ENCODE results near the gene SCGB1D4. TPM values are rescaled to one million over a fixed set of nuclear protein-coding genes. Genes with fewer than 3 reads are reported as not detected.
"Not testable (repeated sequence)": the region's sequence is repeated elsewhere in the genome, so short reads cannot be mapped to it uniquely, and the experiment has no call there.

Gene SCGB1D4, protein sequence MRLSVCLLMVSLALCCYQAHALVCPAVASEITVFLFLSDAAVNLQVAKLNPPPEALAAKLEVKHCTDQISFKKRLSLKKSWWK
- total RNA-seq (not detected), polyA plus RNA-seq (not detected), total RNA-seq (0 reads per million in 6 experiments)

DNA sequence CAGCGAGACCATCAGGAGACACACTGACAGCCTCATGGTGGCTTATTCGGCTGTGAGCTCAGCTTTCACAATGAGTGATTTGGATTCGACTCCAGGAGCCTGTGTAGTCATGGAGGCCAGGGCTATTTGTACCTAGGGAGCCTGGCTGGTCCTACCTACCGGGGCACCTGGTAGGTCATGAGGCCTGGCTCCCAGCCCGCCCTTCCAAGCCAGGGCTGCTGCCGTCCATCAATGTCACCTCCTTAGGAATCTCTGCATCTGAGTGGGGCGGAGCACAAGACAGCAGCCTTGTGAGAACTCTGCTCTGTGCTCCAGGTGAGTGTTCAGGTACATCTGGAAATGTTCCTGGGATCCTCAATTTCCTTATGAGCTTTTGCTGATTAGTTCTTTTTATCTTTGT, at the start of gene SCGB1D4:
Gene SCGB1D4, minus strand, starts transcription at position 101 of the 400 bp plus-strand sequence. Its CDS starts 65 bp downstream, at position 36.
- Mint-ChIP-seq H3K4me3 (no peak within 1 kb of the TSS), H3K4me1 (no peaks in the 10 kb centered on the region), H3K36me3 (no peaks in the 10 kb centered on the region), H3K27me3 (peaks cover 18 to 35% (median 19%) of the 10 kb centered on the region in 5 donors), H3K27ac (no peak within 1 kb of the TSS), H3K9me3 (no peaks in the 10 kb centered on the region)
- DNase-seq (no peak), ATAC-seq (no peak)
- POLR2A ChIA-PET, result no interaction called here

DNA sequence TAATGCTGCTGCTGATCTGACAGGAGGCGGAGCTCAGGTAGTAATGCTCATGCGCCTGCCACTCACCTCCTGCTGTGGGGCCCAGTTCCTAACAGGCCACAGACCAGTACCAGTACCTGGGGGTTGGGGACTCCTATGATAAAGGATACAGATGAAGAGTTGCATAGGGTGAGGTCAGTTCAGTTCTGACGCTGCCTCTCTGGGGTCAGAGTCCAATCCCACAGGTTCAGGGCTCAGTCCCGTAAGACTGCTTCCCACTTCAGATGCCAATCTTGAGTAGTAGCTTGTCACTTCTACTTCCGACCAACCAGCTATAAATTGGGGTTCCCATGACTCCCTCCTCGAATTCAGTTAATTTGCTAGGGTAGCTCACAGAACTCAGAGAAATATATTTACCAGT, 47.0 kb upstream of the SCGB1D4 start:
- POLR2A ChIA-PET, result no interaction called here
- DNase-seq, result no peak
- Mint-ChIP-seq H3K27me3 (no peaks in the 10 kb centered on the region), H3K4me1 (peaks cover 0 to 4% (median 0%) of the 10 kb centered on the region in 4 donors), H3K4me3 (no peak overlapping the region), H3K9me3 (no peaks in the 10 kb centered on the region), H3K27ac (no peak overlapping the region), H3K36me3 (peaks cover 0 to 3% (median 0%) of the 10 kb centered on the region in 3 donors)
- no peak for ATAC-seq

DNA sequence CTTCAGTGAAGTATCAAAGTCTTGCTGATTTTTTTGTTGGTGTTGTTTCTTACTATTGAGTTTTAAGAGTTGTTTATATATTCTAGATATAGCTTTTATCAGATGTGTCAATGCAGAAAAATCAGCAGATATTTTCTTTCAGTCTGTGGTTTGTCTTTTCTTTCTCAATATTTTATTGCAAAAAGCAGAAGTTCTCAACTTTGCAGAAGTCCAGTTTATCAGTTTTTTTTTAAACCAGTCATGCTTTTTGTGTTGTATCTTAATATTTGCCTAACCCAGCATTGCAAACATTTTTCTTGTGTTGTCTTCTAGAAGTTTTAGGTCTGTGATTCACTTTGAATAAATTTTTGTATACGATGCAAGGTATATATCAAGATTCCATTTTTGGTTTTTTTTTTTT, 45.3 kb upstream of the SCGB1D4 start:
- POLR2A ChIA-PET, result interaction anchor here (0.7 kb wide), 1 partner anchor 58 kb away, joined by 6 read pairs; no protein-coding TSS in a partner anchor
- Mint-ChIP-seq H3K4me3 (no peak overlapping the region), H3K9me3 (no peaks in the 10 kb centered on the region), H3K27ac (no peak overlapping the region), H3K36me3 (peaks cover 0 to 3% (median 0%) of the 10 kb centered on the region in 3 donors), H3K4me1 (peaks cover 0 to 11% (median 3%) of the 10 kb centered on the region in 4 donors), H3K27me3 (no peaks in the 10 kb centered on the region)
- no peak for DNase-seq
- ATAC-seq, result no peak

DNA sequence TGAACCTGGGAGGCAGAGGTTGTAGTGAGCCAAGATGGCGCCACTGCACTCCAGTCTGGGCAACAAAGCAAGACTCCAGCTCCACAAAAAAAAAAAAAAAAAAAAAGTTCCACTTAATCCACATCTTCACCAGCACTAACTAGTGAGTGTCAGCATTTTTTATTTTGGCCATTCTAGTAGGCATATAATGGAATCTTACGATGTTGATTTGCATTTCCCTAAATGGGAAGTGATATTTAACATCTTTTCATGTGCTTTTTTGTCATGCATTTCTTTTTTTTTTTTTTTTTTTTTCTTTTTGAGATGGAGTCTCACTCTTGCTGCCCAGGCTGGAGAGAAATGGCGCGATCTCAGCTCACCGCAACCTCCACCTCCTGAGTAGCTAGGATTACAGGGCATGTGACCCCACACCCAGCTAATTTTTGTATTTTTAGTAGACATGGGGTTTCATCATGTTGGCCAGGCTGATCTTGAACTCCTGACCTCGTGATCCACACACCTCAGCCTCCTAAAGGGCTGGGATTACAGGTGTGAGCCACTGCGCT, 44.8 kb upstream of the SCGB1D4 start:
- not testable (repeated sequence) for ATAC-seq, H3K9me3 Mint-ChIP-seq, DNase-seq, H3K4me3 Mint-ChIP-seq, H3K27ac Mint-ChIP-seq, H3K27me3 Mint-ChIP-seq, H3K36me3 Mint-ChIP-seq
- POLR2A ChIA-PET, result interaction anchor here (0.7 kb wide), 1 partner anchor 58 kb away, joined by 6 read pairs; no protein-coding TSS in a partner anchor
- H3K4me1 Mint-ChIP-seq, result peaks cover 0 to 12% (median 3%) of the 10 kb centered on the region in 4 donors

DNA sequence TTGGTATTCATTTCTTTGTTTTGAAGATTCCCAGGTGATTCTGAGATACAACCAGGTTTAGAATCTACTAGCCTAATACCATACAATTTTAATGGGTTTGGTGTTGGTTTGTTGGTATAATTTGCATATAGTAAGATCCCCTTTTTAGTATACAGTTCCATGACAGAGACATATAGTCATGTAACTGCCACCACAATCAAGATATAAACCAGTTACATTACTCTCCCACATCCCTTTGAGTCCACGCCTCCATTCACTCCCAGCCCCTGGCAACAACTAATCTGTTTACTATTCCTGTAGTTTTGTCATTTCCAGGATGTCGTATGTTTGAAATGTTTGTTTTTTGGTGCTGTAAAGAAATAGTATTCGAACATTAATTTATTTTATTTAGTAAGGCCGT, 42.7 kb upstream of the SCGB1D4 start:
- Mint-ChIP-seq H3K9me3 (no peaks in the 10 kb centered on the region), H3K4me1 (peaks cover 5 to 24% (median 17%) of the 10 kb centered on the region in 4 donors), H3K27ac (no peak overlapping the region), H3K36me3 (peaks cover 0 to 3% (median 0%) of the 10 kb centered on the region in 3 donors), H3K4me3 (no peak overlapping the region), H3K27me3 (no peaks in the 10 kb centered on the region)
- ATAC-seq, result no peak
- POLR2A ChIA-PET, result no interaction called here
- no peak for DNase-seq

DNA sequence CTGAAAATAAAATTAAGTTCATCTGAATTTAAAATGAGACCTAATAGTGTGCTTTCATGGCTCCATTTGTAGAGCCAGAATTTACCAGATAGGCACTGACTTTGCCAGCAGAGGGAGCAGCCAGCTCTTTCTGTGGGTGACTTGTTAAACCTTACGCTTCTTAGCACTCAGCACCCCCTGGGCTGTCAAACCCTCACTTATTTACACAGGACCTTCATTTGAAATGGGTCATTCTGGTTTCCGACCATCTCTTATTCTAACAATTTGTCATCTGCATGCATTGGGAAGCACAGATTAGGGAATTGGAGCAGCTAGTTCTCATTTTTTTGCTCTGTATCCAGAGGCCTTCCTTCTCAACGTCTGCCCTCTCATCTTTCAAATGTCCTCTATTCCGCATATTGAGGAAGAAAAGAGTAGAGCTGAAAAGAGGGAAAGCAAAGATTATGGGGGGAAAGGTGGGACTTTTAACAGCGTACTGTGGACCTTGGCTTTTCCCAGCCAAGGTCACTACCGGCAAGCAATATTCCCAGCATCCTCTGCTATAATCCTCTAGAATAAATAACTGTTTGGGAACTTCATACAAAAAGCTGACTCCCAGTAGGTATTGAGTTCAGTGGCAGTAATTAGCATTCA, 41.5 kb upstream of the SCGB1D4 start:
- POLR2A ChIA-PET, result interaction anchor here (0.7 to 0.8 kb wide), 2 partner anchors 31 to 38 kb away, joined by 3 to 5 read pairs; no protein-coding TSS in a partner anchor
- ATAC-seq, result peak; percentile 56 to 62
- Mint-ChIP-seq H3K36me3 (peaks cover 0 to 3% (median 0%) of the 10 kb centered on the region in 3 donors), H3K4me3 (peak overlapping the region in 1 of 10 donors; percentile 53), H3K27ac (peak overlapping the region in 2 of 10 donors; percentile 21 to 57), H3K9me3 (no peaks in the 10 kb centered on the region), H3K27me3 (peaks cover 0 to 5% (median 0%) of the 10 kb centered on the region in 5 donors), H3K4me1 (peaks cover 11 to 24% (median 20%) of the 10 kb centered on the region in 4 donors)
- peak; percentile 9 to 80 (median 50) for DNase-seq

DNA sequence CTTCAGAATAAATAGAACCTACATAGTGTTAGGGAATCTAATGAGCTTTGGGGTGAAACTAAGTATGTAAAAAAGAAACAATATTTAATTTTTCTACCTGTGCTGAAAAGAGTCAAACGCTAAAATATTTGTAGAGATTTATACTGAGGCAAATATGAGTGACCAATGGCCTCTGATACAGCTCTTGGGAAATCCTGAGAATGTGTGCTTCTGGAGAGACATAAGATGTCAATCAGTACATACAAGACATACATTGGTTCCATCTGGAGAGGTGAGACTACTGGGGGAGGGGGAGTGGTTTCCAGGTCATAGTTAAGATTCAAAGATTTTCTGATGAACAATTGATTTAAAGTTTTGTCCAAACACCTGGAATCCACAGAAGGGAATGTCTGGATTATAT, 39.3 kb upstream of the SCGB1D4 start:
- ATAC-seq (no peak), DNase-seq (no peak)
- peaks cover 0 to 6% (median 2%) of the 10 kb centered on the region in 5 donors for H3K27me3 Mint-ChIP-seq
- H3K36me3 Mint-ChIP-seq, result no peaks in the 10 kb centered on the region
- POLR2A ChIA-PET, result interaction anchor here (0.6 to 1.8 kb wide), 4 partner anchors 15 to 543 kb away, joined by 3 to 10 read pairs (median 4); partner anchors contain the start of gene SLC3A2
- peak overlapping the region in 7 of 10 donors; percentile 0 to 80 (median 28) for H3K27ac Mint-ChIP-seq
- peaks cover 11 to 24% (median 19%) of the 10 kb centered on the region in 4 donors for H3K4me1 Mint-ChIP-seq
- H3K9me3 Mint-ChIP-seq, result no peaks in the 10 kb centered on the region
- peak overlapping the region; percentile 82 to 96 (median 90) for H3K4me3 Mint-ChIP-seq

DNA sequence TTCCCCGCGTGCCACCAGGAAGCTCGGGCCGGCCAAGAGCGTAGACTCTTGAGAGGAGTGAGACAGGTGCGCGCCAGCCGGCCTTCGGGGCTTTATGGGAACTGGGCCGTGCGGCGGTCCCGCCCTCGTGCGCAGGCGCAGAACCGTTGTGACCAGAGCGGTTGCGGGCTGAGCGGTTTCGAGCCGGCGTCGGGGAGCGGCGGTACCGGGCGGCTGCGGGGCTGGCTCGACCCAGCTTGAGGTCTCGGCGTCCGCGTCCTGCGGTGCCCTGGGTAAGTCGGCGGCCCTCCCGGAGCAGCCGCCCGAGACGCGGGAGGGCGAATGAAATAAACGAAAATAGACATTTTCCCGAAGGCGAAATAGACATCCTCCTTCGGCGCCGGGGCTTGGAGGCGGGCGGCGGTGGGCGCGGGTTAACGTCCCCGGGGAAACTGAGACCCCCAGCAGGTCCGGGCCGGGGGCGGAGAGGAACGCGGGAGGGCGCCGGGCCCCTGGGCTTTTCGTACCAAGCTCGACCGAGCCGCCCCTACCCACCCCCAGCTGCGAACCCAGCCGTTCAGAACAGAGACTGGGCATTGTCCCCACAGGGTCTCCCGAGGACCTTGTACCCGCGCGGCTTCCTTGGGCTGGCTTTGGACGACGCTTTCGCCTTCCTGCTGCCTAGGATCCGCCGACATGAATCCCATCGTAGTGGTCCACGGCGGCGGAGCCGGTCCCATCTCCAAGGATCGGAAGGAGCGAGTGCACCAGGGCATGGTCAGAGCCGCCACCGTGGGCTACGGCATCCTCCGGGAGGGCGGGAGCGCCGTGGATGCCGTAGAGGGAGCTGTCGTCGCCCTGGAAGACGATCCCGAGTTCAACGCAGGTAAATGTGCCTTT, 38.7 kb upstream of the SCGB1D4 start, which contains the start of gene ASRGL1:
Gene ASRGL1, plus strand, starts transcription at position 146 of the 879 bp plus-strand sequence. Its CDS starts 530 bp downstream, at position 676.
- peaks cover 11 to 24% (median 19%) of the 10 kb centered on the region in 4 donors for H3K4me1 Mint-ChIP-seq
- H3K4me3 Mint-ChIP-seq, result peak within 1 kb of the TSS; percentile 82 to 96 (median 90)
- POLR2A ChIA-PET, result interaction anchor here (0.6 to 1.8 kb wide), 5 partner anchors 15 to 543 kb away, joined by 3 to 10 read pairs (median 3); partner anchors contain the start of gene SLC3A2
- H3K36me3 Mint-ChIP-seq, result no peaks in the 10 kb centered on the region
- DNase-seq (peak; percentile 63 to 87 (median 72)), ATAC-seq (peak; percentile 85 to 94)
- H3K27ac Mint-ChIP-seq, result peak within 1 kb of the TSS in 9 of 10 donors; percentile 58 to 90 (median 78)
- H3K27me3 Mint-ChIP-seq, result peaks cover 0 to 11% (median 2%) of the 10 kb centered on the region in 5 donors
- H3K9me3 Mint-ChIP-seq, result no peaks in the 10 kb centered on the region

DNA sequence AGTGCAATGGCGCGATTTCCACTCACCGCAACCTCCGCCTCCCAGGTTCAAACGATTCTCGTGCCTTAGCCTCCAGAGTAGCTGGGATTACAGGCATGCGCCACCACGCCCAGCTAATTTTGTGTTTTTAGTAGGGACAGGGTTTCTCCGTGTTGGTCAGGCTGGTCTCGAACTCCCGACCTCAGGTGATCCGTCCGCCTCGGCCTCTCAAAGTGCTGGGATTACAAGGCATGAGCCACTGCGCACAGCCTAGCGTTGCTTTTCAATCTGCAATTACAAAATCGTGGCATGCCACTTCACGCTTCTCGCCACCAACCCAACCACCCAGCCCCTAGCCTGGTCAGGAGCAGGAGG, 38.1 kb upstream of the SCGB1D4 start:
- Mint-ChIP-seq H3K27me3 (peaks cover 0 to 11% (median 2%) of the 10 kb centered on the region in 5 donors), H3K27ac (peak overlapping the region in 9 of 10 donors; percentile 13 to 90 (median 78))
- POLR2A ChIA-PET, result interaction anchor here (0.6 to 1.8 kb wide), 4 partner anchors 35 to 544 kb away, joined by 3 to 10 read pairs (median 4); partner anchors contain the start of gene SLC3A2

DNA sequence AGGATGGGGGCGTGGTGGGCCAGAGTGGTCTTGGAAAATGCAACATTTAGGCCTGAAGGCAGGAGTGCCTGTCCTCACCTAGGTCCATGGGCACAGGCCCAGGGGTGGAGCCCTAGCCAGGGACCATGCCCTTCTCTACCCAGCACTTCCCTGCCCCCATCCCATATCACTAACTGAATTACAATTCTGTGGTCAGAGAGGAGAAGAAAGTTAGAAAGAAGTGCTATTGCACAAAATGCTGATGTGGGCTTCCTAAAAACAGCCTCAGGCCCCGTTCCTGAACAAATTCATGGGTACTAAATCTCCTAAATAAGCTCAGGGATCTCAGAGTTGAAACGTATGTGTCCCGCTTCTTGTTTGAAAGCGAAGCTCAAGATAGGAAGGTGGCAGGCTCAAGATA, 34.9 kb upstream of the SCGB1D4 start:
- peaks cover 9 to 19% (median 15%) of the 10 kb centered on the region in 4 donors for H3K4me1 Mint-ChIP-seq
- DNase-seq, result no peak
- H3K36me3 Mint-ChIP-seq, result no peaks in the 10 kb centered on the region
- peaks cover 0 to 19% (median 13%) of the 10 kb centered on the region in 5 donors for H3K27me3 Mint-ChIP-seq
- POLR2A ChIA-PET, result interaction anchor here (0.6 kb wide), 1 partner anchor 30 kb away, joined by 3 read pairs; no protein-coding TSS in a partner anchor
- H3K9me3 Mint-ChIP-seq, result no peaks in the 10 kb centered on the region
- H3K27ac Mint-ChIP-seq, result no peak overlapping the region
- no peak for ATAC-seq
- no peak overlapping the region for H3K4me3 Mint-ChIP-seq

More for the DNA sequence above, 38.1 kb upstream of the SCGB1D4 start:
- Mint-ChIP-seq H3K4me3 (peak overlapping the region; percentile 82 to 96 (median 90)), H3K4me1 (peaks cover 11 to 24% (median 19%) of the 10 kb centered on the region in 4 donors)
- ATAC-seq, H3K36me3 Mint-ChIP-seq, DNase-seq, H3K9me3 Mint-ChIP-seq: not testable (repeated sequence)

DNA sequence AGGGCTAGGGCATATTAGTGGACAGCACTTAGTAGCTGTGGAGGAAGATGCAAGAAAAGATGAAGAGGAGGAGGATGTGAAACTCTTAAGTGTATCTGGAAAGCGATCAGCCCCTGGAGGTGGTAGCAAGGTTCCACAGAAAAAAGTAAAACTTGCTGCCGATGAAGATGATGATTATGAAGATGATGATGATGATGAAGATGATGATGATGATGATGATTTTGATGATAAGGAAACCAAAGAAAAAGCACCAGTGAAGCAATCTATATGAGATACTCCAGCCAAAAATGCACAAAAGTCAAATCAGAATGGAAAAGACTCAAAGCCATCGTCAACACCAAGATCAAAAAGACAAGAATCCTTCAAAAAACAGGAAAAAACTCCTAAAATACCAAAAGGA, 32.4 kb upstream of the SCGB1D4 start:
- H3K36me3 Mint-ChIP-seq, ATAC-seq, POLR2A ChIA-PET, H3K27ac Mint-ChIP-seq, H3K4me1 Mint-ChIP-seq, H3K9me3 Mint-ChIP-seq, DNase-seq, H3K4me3 Mint-ChIP-seq: not testable (repeated sequence)
- peaks cover 0 to 19% (median 15%) of the 10 kb centered on the region in 5 donors for H3K27me3 Mint-ChIP-seq

DNA sequence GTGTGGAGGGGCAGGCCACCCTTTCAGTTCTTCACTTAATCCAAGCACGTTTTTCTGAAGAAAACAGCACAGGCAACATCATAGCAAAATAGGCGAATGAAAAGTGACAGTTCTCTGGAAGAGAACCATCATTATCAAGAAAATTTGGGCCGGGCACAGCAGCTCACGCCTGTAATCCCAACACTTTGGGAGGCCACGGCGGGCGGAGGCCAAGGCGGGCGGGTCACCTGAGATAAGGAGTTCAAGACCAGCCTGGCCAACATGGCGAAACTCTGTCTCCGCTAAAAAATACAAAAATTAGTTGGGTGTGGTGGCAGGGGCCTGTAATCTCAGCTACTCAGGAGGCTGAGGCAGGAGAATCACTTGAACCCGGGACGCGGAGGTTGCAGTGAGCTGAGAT, 28.7 kb upstream of the SCGB1D4 start:
- DNase-seq, H3K36me3 Mint-ChIP-seq, ATAC-seq, H3K9me3 Mint-ChIP-seq, POLR2A ChIA-PET, H3K4me1 Mint-ChIP-seq, H3K4me3 Mint-ChIP-seq: not testable (repeated sequence)
- peak overlapping the region in 1 of 10 donors; percentile 74 for H3K27ac Mint-ChIP-seq
- H3K27me3 Mint-ChIP-seq, result peaks cover 0 to 17% (median 13%) of the 10 kb centered on the region in 5 donors

All from naive thymus-derived CD8-positive, alpha-beta T cell (primary cell).